HCT116 (cell line): ENCODE data around the gene GZMH.

ENCODE experiments used
- CEBPB ChIP-seq: IDR thresholded peaks from 2 replicates; pipeline ENCODE4 v1.6.1; 2012; ENCODE audit warnings: low read depth
- ELF1 ChIP-seq: IDR thresholded peaks from 2 replicates; pipeline ENCODE4 v1.6.1; 2012; ENCODE audit warnings: low read depth, borderline replicate concordance
- EZH2 ChIP-seq: fragments of 200-600 bp; sonication (generic); IDR thresholded peaks from 2 replicates; pipeline ENCODE4 v1.6.1; 2017; ENCODE audit warnings: antibody characterized with exemption, mixed run types
- EZH2phosphoT487 ChIP-seq: fragments of 200-600 bp; IDR thresholded peaks from 2 replicates; pipeline ENCODE4 v1.6.1; 2018; ENCODE audit warnings: antibody characterized with exemption, borderline replicate concordance
- POLR2A ChIP-seq: IDR thresholded peaks from 2 replicates; pipeline ENCODE4 v1.7.0; 2011; ENCODE audit warnings: borderline replicate concordance; ENCODE audit not compliant: insufficient read depth, insufficient read length; ENCODE audit errors: extremely low read depth
- POLR2AphosphoS5 ChIP-seq: IDR thresholded peaks from 2 replicates; pipeline ENCODE4 v1.6.1; 2011; ENCODE audit warnings: mild to moderate bottlenecking, low read depth, low read length, moderate library complexity
- SIN3A ChIP-seq: IDR thresholded peaks from 2 replicates; pipeline ENCODE4 v1.6.1; 2012; ENCODE audit warnings: low read depth
- SP1 ChIP-seq: IDR thresholded peaks from 2 replicates; pipeline ENCODE4 v1.6.1; 2012; ENCODE audit warnings: low read depth
- TCF7L2 ChIP-seq: IDR thresholded peaks from 2 replicates; pipeline ENCODE4 v1.7.0; 2011; ENCODE audit warnings: borderline replicate concordance, inconsistent platforms; ENCODE audit not compliant: insufficient read depth, insufficient read length; ENCODE audit errors: extremely low read depth
- YY1 ChIP-seq: IDR thresholded peaks from 2 replicates; pipeline ENCODE4 v1.6.1; 2011; ENCODE audit warnings: low read length, low read depth, moderate library complexity, mild to moderate bottlenecking; ENCODE audit not compliant: insufficient replicate concordance; ENCODE audit errors: extremely low read depth
- TF ChIP-seq, protein P1 (sequence below), 3 experiments: fragments of 200-600 bp in 1 of 3; sonication (generic) in 1 of 3; IDR thresholded peaks in 2 of 3; conservative IDR thresholded peaks in 1 of 3; 2 replicates each; pipeline ENCODE4 v1.5.1; 2012 to 2017; ENCODE audit warnings: low read depth in 2 of 3, low read length in 2 of 3, antibody characterized with exemption in 1 of 3, borderline replicate concordance in 1 of 3, control low read depth in 1 of 3, mild to moderate bottlenecking in 1 of 3, mixed read lengths in 1 of 3, mixed run types in 1 of 3, moderate library complexity in 1 of 3; ENCODE audit not compliant: insufficient read depth in 1 of 3
- TF ChIP-seq, protein P2 (sequence below): IDR thresholded peaks from 2 replicates; pipeline ENCODE4 v1.6.1; 2012
- TF ChIP-seq, protein P3 (sequence below): IDR thresholded peaks from 2 replicates; pipeline ENCODE4 v1.6.1; 2012; ENCODE audit warnings: low read depth

DNA sequence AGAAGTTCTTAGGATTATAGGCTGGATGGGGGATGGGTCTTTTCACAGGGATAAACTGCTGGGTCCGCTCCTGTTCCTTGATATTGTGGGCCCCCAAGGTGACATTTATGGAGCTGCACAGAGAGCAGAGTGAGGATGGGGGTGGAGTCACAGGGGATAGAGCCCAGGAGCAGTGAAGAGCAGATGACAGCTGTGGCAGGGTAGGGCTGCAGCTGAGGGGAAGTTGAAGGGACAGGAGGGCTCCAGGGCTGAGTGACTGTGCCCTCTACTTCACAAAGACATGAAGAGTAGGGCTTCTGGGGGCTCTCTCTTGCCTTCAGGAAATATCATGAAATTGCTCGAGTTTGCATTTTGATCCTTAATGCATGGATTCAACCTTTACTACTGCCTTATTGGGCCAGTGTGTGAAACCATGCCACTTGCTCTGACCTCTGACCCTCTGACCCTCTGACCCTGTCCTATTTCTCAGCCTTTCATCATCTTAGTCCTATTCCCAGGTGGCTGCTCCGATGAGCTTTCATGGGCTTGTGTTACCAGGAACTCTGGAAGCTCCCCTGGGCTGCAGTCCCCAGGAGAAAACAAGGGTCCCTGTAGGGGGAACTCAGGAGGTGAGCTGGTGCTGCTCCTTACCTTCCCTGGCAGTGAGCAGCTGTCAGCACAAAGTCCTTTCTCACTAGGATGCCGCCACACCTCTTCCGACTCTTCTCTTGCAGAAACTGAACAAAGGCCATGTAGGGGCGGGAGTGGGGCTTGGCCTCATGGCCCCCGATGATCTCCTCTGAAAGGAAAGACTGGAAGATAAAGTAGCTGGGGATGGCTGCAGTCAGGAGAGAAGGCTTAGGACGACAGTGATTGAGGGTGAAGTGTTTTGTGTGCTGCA lies 1.6 kb downstream of the GZMH start:
- TF ChIP-seq POLR2AphosphoS5 (no peak), SIN3A (no peak), EZH2 (no peak), EZH2phosphoT487 (no peak), POLR2A (no peak), ELF1 (no peak), YY1 (no peak), TCF7L2 (no peak), CEBPB (no peak), SP1 (no peak)
- TF ChIP-seq, protein P1, sequence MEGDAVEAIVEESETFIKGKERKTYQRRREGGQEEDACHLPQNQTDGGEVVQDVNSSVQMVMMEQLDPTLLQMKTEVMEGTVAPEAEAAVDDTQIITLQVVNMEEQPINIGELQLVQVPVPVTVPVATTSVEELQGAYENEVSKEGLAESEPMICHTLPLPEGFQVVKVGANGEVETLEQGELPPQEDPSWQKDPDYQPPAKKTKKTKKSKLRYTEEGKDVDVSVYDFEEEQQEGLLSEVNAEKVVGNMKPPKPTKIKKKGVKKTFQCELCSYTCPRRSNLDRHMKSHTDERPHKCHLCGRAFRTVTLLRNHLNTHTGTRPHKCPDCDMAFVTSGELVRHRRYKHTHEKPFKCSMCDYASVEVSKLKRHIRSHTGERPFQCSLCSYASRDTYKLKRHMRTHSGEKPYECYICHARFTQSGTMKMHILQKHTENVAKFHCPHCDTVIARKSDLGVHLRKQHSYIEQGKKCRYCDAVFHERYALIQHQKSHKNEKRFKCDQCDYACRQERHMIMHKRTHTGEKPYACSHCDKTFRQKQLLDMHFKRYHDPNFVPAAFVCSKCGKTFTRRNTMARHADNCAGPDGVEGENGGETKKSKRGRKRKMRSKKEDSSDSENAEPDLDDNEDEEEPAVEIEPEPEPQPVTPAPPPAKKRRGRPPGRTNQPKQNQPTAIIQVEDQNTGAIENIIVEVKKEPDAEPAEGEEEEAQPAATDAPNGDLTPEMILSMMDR (IDR thresholded peaks at IDR 0.05 in 2 of 3, conservative IDR thresholded peaks at IDR 0.05 in 1 of 3; ENCODE audit: borderline replicate concordance in 1 of 3, insufficient read depth in 1 of 3, low read depth in 2 of 3, low read length in 2 of 3): no peak
- TF ChIP-seq, protein P2, sequence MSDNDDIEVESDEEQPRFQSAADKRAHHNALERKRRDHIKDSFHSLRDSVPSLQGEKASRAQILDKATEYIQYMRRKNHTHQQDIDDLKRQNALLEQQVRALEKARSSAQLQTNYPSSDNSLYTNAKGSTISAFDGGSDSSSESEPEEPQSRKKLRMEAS: no peak
- TF ChIP-seq, protein P3, sequence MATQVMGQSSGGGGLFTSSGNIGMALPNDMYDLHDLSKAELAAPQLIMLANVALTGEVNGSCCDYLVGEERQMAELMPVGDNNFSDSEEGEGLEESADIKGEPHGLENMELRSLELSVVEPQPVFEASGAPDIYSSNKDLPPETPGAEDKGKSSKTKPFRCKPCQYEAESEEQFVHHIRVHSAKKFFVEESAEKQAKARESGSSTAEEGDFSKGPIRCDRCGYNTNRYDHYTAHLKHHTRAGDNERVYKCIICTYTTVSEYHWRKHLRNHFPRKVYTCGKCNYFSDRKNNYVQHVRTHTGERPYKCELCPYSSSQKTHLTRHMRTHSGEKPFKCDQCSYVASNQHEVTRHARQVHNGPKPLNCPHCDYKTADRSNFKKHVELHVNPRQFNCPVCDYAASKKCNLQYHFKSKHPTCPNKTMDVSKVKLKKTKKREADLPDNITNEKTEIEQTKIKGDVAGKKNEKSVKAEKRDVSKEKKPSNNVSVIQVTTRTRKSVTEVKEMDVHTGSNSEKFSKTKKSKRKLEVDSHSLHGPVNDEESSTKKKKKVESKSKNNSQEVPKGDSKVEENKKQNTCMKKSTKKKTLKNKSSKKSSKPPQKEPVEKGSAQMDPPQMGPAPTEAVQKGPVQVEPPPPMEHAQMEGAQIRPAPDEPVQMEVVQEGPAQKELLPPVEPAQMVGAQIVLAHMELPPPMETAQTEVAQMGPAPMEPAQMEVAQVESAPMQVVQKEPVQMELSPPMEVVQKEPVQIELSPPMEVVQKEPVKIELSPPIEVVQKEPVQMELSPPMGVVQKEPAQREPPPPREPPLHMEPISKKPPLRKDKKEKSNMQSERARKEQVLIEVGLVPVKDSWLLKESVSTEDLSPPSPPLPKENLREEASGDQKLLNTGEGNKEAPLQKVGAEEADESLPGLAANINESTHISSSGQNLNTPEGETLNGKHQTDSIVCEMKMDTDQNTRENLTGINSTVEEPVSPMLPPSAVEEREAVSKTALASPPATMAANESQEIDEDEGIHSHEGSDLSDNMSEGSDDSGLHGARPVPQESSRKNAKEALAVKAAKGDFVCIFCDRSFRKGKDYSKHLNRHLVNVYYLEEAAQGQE: no peak
